Raji (cell line): ENCODE results near the gene KCNC3.

Experiments
- POLR2A ChIP-seq: IDR thresholded peaks from 2 replicates; pipeline ENCODE4 v1.6.1; 2011; ENCODE audit warnings: low read depth, low read length, control low read depth; ENCODE audit not compliant: insufficient read depth

Gene KCNC3

GRCh38 chr19:50280074-50280473 is 49.1 kb downstream of the KCNC3 start:
- TF ChIP-seq POLR2A = no peak

DNA sequence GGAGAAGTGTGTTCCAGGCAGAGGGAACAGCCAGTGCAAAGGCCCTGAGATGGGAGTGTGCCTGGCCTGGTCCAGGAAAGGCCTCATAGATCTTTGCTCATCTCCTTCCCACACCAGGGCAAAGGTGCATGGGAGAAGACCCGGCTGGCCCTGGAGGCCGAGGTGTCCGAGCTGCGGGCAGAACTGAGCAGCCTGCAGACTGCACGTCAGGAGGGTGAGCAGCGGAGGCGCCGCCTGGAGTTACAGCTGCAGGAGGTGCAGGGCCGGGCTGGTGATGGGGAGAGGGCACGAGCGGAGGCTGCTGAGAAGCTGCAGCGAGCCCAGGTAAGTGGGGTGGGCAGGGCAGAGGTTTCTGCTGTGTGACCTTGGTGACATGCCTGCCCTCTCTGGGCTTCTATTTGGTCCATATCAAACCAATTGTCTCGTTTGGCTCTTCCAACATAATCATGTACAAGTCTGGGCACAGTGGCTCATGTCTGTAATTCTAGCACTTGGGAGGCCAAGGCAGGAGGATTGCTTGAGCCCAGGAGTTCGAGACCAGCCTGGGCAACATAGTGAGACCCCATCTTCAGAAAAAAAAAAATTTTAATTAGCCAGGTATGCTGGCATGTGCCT is 51.1 kb downstream of the KCNC3 start:
- TF ChIP-seq POLR2A = no peak

- TF ChIP-seq POLR2A = no peak
Observed at GRCh38 chr19:50276370-50277063, 52.7 kb downstream of the KCNC3 start.

GRCh38 chr19:50275577-50276368 is 53.4 kb downstream of the KCNC3 start:
- TF ChIP-seq POLR2A = no peak

DNA sequence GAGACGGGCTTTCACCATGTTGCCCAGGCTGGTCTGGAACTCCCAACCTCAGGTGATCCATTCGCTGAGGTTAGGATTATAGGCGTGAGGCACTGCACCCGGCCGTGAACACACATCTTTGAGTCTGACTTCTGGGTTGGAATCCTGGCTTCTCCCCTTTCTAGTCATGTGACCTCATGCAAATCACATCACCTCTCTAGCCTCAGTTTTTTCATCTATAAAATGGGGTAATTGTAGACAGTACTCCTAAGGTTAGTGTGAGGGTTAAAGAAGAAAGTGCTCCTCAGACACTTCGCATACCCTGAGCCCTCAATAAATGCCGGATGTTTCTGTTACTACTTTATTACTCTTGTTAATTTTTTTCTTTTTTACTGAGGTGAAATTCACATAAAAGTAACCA is 55.4 kb downstream of the KCNC3 start:
- no peak for TF ChIP-seq POLR2A

- TF ChIP-seq POLR2A = no peak
Observed at GRCh38 chr19:50272263-50272897, 56.8 kb downstream of the KCNC3 start.

DNA sequence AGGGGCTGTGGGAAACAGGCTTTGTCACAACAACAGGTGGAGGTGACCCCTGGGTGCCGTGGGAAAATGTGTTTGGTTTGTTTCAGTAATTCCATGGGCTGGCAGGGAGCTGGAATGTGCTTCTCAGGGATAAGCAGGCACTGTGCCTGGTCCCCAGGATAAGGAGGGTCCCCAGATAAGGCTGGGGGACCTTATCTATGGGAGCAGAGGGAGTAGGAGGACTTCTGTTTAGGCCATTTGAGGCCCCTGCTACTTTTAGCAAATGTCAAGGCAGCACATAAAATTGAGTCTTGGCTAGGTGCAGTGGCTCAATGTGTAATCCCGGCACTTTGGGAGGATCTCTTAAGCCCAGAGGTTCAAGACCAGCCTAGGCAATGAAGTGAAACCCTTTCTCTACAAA is 59.5 kb downstream of the KCNC3 start:
- no peak for TF ChIP-seq POLR2A

DNA sequence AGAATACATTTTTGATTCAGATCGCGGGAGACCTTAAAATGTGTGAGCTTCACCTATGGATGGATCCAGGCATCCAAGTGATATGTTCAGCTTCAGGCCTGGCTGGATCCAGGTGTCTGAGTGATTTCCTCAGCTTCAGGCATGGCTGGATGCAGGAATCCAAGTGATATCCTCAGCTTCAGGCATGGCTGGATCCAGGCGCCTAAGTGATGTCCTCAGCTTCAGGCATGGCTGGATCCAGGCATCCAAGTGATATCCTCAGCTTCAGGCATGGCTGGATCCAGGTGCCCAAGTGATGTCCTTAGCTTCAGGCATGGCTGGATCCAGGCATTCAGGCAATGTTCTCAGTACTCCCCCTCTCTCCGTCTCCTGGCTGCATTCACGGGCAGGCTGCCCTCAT is 60.7 kb downstream of the KCNC3 start:
- no peak for TF ChIP-seq POLR2A

DNA sequence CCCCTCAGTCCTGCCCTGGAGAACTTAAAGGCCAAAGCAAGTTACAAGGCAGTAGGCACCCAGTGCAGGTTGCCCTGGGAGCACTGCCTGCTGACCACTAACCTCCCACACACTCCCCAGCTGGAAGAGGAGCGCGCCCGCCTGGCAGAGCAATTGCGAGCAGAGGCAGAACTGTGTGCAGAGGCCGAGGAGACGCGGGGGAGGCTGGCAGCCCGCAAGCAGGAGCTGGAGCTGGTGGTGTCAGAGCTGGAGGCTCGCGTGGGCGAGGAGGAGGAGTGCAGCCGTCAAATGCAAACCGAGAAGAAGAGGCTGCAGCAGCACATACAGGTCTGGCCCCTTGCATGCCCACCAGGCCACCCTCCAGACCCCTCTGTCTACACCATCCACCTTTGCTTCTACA is 61.1 kb downstream of the KCNC3 start:
- no peak for TF ChIP-seq POLR2A

- no peak for TF ChIP-seq POLR2A
Observed at GRCh38 chr19:50266896-50267295, 62.3 kb downstream of the KCNC3 start.

DNA sequence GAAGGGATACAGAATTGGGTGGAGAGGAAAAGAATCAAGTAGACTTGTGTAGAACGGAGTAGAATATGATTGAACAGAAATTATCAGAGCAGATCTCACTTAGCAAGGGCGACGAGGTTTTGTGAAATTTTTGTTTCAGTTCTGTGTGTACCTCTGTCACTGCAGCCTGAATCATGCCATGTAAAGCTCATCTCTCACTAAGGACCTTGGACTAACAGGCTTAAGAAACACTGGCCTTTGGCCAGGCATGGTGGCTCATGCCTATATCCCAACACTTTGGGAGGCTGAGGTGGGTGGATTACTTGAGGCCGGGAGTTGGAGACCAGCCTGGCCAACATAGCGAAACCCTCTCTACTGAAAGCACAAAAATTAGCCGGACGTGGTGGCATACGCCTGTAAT is 63.1 kb downstream of the KCNC3 start:
- no peak for TF ChIP-seq POLR2A

GRCh38 chr19:50264483-50265186 is 64.5 kb downstream of the KCNC3 start:
- no peak for TF ChIP-seq POLR2A

DNA sequence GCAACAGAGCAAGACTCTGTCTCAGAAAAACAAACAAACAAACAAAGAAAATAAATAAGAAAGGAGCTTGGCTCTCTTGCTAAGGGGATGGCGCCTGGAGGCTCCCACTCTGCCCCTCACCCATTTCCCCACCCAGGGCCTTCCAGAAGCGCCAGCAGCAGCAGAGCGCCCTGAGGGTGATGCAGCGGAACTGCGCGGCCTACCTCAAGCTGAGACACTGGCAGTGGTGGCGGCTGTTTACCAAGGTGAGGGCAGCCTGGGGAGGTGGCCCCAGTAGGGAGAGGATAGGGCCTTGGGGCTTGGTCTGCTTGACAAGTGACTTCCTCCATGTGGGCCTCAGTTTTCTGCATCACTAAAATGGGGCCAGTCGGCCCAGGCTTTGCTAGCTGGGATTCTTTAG is 66.0 kb downstream of the KCNC3 start:
- no peak for TF ChIP-seq POLR2A
